Kidney glomerular epithelial cell (primary cell): ENCODE data around the gene OR52B2.

Source experiments
- DNase-seq: peaks from one replicate; lab custom pipeline; 2025; lab: John Stamatoyannopoulos, UW

Gene OR52B2

GRCh38 chr11:6170226-6170625 is at the start of gene OR52B2:
Gene OR52B2 (minus strand): TSS chr11:6170326. CDS start chr11:6170326, 0 bp downstream.
- no peak for DNase-seq

DNA sequence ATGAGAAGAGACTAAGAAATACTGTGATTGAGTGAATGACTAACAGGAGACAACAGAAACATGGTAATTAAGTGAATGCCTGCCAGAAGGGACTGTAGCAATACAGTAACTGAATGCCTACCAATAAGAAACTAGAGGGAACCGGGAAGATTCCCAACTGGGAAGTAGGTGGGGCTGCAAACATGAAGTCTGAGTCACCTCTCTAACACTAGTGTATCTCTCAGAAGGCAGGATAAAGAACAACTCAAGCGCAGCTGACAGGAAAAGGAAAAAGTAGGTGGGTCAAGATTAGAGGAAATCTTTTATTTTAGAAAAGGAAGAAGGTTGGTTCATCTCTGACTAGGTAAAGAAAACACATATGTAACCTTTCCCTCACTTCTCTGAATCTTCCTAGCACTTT is 49.2 kb upstream of the OR52B2 start:
- peak; percentile 88 for DNase-seq

GRCh38 chr11:6217722-6218121 is 47.6 kb upstream of the OR52B2 start:
- DNase-seq: no peak

DNA sequence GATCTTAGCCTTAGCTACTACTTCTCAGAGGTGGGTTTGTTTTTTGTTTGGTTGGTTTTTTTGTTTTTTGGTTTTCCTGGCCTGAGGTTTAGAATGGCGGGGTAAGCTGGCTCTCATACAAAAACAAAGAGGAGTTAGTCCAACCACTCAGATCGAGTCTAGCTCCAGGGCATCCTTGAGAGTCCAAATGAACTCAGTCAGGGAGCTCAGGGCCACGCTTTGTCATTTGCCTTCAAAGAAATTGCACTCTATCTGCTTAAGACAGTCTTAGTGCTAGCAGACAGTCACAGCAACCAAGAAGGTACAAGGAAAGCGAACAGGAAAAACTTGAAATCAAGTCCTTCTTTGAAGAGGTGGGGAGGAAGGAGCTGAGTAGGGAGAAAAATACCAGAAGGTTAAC is 46.4 kb upstream of the OR52B2 start:
- no peak for DNase-seq

GRCh38 chr11:6214530-6214929 is 44.4 kb upstream of the OR52B2 start:
- no peak for DNase-seq

GRCh38 chr11:6210274-6210955 is 40.3 kb upstream of the OR52B2 start:
- no peak for DNase-seq

DNA sequence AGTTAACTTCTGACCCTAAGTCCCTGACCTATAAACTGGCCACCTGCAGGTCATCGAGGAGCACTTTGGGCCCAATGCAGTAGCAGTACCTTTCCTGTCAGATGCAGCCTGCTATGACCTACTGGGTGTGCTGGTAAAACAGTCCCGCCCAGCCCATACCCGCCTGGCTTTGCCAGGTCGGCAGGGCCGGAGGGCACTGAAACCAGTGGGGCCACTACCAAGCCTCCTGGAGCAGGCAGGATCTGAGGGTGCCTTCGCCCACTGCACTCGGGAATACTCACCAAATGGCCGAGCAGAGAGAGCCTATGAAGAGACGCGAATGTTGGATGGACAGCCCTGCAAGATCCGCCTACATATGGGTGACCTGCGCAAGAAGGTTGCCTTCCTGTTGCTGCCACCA is 39.7 kb upstream of the OR52B2 start:
- no peak for DNase-seq

- DNase-seq: no peak
Measured at GRCh38 chr11:6206456-6207180, 36.5 kb upstream of the OR52B2 start.

- no peak for DNase-seq
Measured at GRCh38 chr11:6205366-6205765, 35.2 kb upstream of the OR52B2 start, which contains the start of gene C11orf42. Gene C11orf42 (plus strand): TSS chr11:6205557. CDS start chr11:6205616, 59 bp downstream.

GRCh38 chr11:6204706-6205105 is 34.6 kb upstream of the OR52B2 start:
- no peak for DNase-seq

GRCh38 chr11:6203327-6203726 is 33.2 kb upstream of the OR52B2 start:
- no peak for DNase-seq

DNA sequence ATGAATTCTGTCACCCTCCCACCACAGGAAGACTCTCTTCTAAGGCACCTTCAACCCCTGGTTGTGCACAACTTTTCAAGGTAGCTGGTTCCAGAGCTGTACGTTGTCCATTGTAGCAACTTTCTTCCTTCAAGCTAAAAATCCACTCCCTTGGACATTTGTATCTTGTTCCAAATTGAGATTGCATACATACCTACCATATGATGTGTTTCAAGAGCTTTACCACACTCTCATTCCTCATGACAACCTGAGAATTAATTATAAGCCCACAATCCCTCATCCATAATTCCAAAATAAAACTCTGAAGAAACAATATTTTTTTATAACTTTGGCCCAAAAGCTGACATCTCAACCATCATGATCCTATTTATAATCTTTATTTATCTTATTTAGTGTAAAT is 31.9 kb upstream of the OR52B2 start:
- no peak for DNase-seq

DNA sequence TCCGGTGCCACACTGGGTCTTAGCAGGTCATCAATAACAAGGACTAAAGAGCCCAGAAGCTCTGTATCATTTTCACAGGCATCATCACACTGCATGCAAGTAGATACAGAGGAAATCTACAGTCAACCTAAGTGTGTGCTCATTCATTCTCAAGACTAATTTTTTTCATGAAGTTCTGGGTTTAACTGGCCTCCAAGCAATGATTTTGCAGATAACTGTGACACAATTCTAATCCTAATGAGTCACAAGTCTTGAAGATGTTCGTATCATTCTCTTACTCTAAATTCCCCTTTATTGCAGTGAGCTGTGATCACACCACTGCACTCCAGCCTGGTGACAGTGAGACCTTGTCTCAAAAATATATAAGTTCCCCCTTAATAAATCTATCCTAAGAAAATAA is 31.4 kb upstream of the OR52B2 start:
- no peak for DNase-seq

DNA sequence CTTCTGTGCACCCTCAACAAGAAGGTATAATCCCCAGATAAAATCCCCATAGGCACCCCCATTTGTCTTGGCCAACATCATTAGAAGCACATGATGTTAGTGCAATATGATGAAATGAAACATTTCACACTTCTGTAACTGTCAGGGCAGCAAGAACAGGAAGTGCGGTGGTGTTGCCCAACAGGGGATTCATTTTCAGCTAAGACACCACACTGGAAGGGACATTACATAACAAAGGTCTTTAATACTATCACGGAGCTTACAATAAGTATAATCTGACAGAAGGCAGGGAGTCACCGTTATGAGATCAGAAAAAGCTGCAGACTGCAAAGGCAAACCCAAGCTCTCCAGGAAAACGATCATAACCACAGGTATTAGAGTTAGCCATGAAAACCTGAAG is 30.8 kb upstream of the OR52B2 start:
- DNase-seq: no peak

GRCh38 chr11:6199174-6199810 is 29.2 kb upstream of the OR52B2 start, which contains the start of gene OR52W1:
Gene OR52W1 (plus strand): TSS chr11:6199224. CDS start chr11:6199224, 0 bp downstream.
- no peak for DNase-seq

DNA sequence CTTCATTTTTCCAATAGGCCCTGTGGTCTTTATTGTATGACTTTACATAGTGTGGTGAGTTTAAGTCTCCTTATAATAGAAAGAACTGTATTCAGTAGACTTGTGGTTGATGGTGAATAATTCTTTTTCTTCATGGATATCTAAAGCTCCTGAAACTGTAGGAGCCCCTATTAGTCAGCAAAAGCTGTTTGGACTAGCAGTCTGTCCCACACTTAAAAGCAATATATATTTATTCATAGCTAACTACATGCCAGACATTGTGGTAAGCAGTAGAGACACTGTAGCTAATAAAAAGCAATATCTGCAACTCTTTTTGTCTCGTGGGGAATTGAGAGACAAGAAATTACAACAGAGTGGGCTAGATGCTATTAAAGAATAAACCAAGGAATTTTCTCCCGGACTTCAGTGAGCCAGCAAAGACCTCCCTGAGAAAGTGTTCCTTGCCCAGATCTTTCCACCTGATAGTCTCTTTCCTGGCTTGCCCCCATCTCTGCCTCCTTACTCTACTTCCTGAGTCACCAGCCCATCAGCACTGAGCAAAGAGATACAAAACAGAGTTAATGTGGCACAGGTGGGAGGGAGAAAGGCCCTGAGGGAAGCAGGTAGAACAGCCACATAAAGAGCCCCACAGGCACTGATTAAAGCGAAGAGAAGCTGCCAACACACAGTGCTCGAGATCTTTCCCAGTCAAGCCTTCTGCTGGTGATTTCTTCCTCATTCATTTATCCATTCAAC is 27.5 kb upstream of the OR52B2 start:
- DNase-seq: no peak

DNA sequence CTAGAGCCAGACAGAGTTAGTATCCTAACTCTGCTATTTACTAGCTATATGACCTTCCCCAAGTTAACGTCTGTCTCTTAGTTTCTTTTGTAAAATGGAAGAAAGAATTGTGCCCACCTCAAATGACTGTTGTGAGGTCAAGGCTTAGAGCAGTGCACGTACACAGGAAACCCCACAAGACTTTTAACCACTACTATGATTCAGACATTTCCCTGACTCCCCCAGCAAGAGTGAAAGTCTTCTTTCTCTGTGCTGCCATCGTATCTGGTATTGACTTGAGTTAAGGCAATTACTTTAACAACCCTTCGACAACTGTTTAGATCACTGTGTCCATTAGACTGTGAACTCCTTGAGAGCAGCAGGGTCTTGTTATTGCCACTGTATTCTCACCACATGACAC is 26.3 kb upstream of the OR52B2 start:
- DNase-seq: no peak

GRCh38 chr11:6194065-6194581 is 24.0 kb upstream of the OR52B2 start:
- DNase-seq: no peak

GRCh38 chr11:6191742-6192141 is 21.6 kb upstream of the OR52B2 start:
- no peak for DNase-seq

DNA sequence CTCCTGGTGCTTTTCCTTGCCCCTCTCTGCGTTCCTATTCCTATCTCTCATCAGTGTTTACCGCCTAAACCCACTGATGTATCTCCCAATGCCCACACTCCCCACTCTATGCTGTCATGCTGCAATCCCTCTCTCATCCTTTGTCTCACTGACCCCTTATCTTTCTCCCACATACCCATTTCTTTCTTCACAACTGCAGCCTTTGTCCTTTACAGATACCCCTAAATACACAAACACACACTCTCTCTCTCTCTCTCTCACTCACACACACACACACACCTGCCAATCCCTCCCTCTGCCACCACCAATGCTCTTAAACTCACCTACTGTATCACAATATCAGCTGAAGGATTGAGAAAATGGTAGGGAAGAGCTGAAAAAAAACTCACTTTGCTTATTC is 5.3 kb upstream of the OR52B2 start:
- DNase-seq: no peak

DNA sequence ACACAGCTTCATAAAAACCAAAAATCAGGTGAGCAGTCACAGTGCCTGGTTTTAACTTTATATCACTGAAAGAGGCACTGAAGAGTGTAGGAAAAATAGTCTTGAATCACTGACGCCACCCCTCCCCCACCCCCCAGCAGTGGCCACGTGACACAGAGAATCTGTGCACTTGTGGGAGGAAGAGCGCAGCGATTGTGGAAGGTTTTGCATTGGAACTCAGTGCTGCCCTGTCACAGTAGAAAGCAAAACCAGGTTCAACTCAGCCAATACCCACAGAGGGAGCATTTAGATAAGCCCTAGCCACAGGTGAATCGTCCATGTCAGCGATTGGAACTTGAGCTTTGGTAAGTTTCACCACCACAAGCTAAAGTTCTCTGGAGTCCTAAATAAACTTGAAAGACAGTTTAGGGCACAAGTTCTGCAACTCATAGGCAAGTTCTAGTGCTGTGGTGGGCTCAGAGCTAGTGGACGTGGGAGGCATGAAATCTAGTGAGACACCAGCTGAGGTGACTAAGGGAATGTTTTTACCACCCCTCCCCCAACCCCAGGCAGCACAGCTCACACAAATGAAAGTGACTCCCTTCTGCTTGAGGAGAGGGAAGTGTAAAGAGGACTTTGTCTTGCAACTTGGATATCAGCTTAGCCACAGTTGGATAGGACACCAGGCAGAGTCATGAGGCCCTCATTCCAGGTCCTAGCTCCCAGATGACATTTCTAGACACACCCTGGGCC is 13.3 kb downstream of the OR52B2 start:
- DNase-seq: no peak
